Activated gamma-delta T cell treated with anti-CD3 and anti-CD28 coated beads, Interleukin-2, amount 50 U/mL, for 16 hours (primary cell): ENCODE measurements around the gene ATP6V1C2.
A peak's percentile ranks its signal among the peaks of the same experiment; 100 is the strongest.
"Not testable (repeated sequence)": the region's sequence is repeated elsewhere in the genome, so short reads cannot be mapped to it uniquely, and the experiment has no call there.

Experiments
- DNase-seq: peaks from one replicate; pipeline ENCODE4 v3.0.0-alpha.2; 2020; ENCODE audit warnings: low read depth

The ATP6V1C2 gene

DNA sequence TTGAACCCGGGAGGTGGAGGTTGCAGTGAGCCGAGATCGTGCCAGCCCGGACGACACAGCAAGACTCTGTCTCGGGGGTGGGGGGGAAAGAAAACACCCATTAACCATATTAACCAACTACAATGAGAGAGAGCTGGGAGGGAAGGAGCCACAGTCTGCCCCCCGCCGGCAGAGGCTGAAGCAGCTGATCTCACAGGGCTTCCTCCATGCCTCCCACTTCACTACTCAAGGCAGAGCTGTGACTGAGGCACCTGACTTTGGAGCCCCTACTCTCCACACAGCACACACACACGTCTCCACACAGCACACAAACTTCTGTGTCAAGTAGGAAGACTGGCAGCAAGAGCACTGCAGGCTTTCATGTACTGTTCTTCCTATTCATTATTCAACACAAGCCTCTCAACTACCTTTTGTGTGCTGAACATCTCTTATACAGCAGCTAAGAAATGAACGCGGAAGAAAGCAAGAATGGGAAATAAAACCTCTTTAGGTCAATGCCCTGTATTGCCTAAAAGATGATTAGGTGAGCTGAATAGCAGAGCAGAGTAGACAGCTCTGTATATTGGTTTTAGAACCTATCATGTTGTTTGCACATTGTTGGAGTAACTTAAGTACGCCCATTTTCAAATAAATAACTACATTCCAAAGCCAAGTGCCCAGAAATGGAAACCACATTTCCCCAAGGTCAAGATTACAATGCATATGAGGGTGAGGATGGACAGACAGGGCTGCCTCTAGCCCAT, 65.0 kb downstream of the ATP6V1C2 start:
- no peak for DNase-seq

DNA sequence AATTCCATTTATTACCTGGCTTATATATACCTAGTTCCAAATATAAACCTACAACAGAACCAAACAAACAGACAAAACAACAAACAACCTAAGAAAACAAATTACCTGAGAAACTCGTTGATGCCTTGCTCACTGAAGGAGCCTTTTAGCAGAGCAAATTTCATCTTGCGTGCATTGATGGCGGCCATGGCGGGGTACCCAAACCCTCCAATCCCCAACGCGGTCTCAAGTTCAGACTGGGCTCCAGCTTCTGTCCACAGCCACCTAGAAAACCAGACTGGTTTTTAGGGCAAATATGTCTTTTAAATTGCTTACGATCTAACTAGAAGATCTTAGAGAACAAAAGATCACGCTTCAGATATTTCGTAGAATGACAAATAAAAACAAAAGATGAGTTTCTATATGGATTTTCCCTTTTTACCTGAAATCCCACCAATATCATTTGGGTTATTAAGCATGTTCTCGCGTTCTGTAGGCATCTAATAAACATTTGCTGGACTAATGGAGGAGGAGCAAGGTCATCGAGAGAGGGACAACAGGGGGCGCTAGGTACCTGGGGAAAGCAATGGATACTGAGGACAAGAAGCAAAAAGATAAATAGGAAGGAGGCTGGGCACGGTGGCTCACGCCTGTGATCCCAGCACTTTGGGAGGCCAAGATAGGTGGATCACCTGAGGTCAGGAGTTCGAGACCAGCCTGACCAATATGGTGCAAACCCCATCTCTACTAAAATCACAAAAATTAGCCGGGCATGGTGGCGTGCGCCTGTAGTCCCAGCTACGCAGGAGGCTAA, 65.9 kb downstream of the ATP6V1C2 start:
- no peak for DNase-seq

DNA sequence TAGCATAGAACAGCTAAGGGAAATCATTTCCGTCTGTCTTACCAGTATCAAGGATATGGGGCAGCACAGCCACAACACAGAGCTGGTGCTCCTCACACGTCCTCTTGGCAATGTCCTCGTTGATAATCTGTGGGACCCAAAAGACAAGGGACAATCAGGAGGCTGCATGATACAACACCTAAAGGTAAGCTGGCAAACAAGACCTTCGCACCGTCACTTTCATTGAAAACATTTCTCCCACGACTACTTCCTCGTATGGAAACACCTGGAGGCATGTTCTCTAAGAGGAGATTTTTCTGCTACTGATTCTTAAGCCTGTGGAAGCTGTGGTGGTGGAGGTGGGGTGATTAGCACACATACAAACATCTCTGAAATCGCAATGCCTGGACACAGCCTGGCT, 67.4 kb downstream of the ATP6V1C2 start:
- no peak for DNase-seq

DNA sequence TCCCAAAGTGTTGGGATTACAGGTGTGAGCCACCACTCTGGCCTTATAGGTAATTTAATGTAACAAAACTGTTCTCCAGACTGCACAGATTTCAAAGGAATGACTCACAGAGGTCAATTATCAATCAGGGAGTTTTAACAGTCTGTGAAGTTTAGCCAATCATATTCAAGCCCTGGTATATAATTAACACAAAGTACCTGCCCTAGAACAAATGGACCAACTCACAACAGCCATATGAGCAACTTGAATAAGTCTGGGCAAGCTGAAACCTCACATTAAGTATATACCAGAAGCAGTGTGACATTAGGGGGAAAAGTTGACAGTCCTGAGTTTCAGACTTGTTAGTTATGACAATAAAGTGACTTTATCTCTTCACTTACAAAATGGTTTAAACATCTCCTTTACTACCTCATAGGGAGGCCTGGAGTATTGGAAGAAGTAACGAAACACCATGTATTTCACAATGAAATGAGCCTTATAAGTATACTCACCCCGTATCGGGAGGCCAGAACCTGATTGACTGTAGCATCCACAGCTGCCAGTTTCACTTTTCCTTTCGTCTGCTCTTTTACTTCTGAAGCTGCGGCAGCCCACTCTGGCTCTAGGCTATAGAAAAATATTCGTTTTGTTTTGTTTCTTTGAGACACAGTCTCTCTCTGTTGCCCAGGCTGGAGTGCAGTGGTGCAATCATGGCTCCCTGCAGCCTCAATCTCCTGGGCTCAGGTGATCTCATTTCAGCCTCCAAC, 69.0 kb downstream of the ATP6V1C2 start:
- DNase-seq, result no peak

DNA sequence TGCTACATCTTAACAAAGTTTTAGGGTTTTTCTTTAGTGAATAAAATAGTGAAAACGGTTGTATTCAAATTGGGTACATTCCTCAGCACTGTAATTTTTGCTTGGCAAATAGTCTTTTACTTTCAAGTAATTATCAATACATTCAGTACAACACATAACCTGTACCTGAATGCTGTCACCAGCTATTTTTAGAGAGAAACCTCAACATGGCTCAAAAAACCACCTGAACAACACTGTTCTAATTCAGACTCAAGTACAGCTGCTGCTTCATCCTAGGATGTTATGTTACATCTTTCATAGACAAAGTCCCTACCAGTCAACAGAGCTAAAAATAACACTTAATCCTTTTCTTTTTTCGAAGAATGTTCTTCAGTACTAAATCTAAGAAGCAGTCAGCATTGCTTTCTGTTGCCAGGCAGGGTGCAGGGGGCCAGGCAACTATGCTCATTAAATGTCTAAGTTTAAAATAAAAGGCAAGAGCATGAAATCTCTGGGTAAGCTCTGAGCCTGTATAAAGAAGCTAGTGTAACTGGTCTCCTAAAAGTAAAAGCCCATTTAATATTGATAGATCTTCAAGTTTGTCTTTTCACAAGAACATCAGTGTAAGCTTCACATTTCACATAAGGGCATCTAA, 70.7 kb downstream of the ATP6V1C2 start:
- no peak for DNase-seq

DNA sequence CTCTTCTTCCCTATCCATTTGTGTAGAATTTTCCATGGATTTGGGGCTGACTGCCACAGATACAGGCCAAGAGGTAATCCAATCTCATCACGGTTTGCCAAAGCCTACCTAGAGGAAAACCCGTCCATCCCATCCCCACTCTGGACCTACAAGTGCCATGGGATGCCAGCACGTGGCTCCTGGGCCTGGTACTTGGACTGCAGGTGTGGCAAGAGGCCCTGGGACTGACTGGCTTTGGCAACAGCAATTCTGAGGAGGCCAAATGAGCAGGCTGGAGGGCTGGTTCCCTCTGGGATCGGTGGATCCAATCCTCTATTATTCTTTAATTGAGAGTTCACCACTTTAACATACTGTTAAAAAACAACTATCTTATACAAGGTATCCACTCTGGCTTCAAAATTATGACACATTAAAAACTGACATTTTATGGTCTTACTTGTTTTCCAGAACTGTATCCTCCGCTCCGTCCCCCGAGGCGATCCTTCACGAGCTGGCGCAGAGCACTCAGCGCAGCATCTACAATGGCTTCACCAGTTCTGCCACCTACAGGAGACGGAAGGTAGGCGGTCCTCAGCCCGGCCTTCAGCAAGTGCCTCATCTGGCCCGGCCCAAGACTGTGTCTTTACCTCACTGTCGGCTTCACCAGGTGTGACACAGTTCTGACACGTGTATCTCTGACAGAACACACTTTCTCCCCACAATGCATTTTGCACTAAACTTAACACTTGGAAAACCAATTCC, 71.4 kb downstream of the ATP6V1C2 start:
- no peak for DNase-seq

DNA sequence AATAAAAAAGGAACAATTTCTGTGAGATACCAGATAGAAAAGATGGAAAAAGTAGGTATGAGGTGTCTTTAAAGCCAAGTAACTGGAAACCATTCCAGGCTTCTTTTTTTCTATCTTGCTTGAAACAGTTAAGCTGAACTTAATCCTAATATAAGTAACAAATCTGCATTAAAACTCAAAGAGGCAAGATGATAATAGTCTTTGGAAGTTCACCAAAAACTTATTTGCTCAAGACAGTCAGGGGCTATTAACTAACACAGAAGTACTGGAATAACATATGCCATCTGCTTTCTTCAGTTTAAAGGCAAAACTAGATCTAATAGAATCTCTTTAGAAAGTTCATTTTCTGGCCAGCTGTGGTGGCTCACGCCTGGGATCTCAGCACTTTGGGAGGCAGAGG, 72.4 kb downstream of the ATP6V1C2 start:
- DNase-seq, result no peak

DNA sequence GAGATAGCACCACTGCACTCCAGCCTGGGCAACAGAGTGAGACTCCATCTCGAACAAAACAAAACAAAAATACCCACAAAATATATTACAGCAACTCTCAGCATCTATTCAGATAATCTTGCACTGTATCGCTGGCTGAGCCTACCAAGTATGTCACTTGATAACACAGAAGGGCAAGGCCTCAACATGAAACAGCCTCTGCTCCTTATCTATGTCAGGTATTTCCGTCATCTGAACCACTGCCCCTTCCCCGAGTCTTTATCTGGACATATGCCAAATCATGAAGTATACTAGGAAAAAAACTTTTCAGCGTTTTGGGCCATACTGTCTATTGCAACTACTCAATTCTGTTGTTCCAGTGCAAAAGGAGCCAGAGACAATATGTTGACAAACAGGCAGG, 73.4 kb downstream of the ATP6V1C2 start:
- no peak for DNase-seq

DNA sequence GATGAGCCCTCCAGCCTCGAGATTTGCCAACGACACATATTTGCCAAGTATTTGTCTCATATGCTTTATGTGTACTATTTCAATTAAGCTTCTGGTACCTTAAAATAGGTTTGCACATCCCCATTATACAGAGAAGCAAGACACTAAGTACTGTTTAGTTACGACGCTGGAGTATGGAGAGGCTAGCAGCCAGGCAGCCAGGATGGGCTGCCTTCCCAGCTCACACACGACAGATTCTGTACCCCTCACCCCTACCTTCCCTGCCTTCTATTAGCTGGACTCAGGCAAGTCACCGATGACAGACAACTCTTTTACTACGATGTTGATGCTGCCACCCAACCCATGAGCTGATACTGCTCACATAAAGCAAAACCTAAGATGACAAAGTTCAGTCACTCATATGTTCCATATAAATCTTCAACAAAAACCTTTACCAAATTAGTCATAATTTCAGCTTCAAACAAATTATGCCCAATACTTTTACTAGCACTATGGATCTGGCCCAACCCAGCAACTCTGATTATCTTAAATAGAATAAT, 74.1 kb downstream of the ATP6V1C2 start:
- no peak for DNase-seq

DNA sequence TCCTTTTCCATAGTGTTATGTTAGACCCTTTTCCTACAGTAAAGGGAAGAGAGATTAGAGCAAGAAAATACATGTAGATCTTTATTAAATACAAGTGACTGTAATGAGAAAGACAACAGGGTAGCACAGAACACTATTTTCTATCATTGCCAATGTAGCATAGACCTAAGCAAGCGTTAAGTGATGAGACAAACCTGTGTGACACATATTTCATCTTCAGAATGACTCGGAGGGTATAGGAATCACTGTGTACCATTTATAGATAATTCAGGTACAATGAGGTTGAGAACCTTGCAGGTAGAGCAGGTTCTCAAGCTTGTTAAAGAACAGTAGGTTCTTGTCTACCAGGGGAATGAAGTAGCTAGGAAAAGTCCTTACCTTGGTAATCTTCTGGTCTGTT, 75.3 kb downstream of the ATP6V1C2 start:
- no peak for DNase-seq

DNA sequence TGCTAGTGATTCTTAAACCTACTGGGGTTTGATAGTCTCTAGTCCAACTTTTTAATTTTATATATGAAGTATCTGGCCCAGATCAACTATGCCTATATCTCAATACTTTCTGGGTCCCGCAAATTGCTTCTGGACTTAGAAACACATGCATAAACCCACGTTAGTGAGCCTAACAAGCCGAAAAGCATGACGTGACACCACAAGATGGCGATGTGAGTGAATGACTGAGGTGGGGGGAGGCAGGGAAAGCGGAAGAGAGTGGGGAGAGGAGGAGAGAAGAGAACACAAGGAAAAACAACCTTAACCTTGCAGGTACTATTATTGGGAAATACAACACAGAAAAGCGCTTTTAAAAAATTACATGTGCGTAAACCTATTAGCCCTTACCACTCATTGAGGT, 77.4 kb downstream of the ATP6V1C2 start:
- DNase-seq, result no peak

DNA sequence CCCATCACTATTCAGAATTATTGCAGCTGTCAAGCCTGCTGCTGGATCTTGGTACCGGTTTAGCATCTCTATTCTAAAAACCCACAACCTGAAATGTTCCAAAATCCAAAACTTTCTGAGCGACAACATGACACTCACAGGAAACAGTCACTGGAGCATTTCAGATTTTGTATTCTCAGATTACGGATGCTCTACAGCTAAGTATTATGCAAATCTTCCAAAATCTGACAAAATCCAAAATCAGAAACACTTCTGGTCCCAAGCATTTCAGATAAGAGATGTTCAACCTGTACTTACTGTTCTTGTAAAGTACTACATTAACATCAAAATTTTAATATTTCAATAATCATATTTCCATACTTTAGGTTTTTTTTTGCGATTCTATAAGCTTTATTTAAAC, 78.7 kb downstream of the ATP6V1C2 start:
- DNase-seq, result no peak

DNA sequence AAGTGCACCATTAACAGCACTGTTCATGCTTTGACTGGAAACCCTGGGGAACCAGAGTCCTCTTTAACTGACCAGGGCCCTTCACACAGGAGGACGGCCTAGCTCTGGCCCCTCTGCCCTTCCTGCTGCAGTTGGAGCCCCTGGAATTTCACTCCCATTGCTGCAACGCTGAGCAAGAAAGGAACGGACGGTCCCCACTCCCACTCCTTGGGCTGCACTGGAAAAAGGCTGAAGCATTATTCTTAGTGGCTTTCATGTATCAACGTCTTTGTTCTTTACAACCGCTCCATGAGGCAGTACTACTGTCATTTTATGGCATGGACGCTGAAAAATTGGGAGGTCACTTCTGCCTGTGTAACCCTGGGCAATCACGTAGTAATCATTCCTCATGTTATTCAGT, 81.2 kb downstream of the ATP6V1C2 start:
- DNase-seq, result no peak

DNA sequence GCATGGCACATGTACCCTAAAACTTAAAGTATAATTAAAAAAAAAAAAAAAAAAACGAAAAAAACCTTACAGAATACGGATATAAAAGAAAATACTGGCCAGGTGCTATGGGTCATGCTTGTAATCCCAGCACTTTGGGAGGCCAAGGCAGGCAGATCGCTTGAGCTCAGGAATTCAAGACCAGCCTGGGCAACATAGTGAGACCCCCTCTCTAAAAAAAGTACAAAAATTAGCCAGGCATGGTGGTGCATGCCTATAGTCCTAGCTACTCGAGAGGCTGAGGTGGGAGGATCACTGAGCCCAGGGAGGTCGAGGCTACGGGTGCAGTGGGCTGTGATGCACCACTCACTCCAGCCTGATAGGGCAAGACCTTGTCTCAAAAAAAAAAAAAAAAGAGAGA, 84.6 kb downstream of the ATP6V1C2 start:
- not testable (repeated sequence) for DNase-seq

DNA sequence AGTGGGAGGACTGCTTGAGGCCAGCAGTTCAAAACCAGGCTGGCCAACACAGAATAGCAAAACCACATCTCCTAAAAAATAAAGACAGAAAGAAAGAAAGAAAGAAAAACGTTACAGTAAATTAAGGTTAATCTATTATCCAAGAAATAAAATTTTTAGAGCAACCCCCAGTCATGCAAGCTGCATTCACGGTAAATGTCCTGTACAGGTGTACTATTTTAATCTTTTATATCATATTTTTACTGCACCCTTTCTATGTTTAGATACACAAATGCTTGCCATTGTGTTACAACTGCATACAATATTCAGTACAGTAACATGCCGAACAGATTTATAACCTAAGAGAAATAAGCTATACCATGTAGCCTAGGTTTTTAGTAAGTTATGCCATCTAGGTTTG, 85.1 kb downstream of the ATP6V1C2 start:
- no peak for DNase-seq

DNA sequence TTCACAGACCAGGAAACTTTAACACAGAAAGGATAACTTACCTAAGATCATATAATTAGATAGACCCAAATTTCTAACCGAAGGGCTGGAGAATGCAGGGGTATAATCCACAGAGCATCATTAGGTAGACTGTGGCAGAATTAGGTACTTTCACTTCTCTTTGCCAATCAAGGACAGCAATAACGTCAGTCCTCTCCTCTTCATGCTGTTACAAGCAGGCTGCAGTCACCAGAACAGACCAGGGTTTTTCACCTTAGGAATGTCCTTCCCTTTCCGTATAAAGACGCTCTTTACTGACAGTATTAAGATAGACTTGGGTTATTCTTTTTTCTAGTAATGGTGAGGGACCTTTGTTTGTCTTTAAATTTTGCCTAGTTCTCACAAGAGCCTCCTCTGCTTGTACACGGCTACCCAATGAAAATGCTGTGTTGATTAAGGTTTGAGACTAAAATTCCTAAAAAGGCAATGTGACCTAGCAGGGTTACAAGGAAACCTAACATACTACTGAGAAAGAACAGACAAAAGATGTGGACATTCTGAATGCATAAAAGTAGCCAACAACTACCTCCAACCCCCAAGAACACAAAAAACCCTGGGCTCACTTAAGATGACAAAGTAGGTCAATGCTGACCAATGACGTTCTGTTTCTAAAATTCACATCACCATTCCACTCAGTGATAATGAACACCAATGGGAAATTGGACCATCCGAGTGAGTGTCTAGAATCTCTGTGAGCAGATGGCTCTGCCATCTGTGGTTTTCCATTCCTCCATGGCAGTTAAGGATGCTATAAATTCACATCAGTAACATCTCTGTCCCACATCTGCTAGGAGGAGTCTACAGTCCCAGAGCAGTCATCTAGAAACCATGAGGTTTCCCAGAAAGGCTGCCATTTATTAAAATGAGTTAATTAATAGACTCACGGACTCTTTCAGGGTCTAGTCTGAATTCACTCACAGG, 89.1 kb downstream of the ATP6V1C2 start:
- DNase-seq, result no peak

DNA sequence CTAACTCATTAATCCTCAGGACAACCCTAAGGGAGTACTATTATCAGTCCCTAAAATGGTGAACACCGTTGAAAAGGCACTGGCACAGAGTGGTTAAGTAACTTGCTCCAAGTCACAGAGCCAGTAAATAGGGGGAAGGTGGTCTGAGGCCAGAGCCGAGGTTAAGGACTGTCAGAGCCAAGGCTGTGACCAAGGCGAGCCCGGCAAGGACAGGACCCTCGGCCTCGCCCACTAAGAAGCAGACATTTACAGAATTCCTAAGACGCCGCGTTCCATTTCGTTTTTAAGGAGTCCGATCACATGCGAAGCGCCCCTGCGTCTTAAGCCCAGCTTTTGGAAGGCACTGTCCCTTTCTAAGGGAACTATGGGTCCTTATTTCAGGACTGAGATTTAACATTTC, 90.1 kb downstream of the ATP6V1C2 start:
- no peak for DNase-seq

DNA sequence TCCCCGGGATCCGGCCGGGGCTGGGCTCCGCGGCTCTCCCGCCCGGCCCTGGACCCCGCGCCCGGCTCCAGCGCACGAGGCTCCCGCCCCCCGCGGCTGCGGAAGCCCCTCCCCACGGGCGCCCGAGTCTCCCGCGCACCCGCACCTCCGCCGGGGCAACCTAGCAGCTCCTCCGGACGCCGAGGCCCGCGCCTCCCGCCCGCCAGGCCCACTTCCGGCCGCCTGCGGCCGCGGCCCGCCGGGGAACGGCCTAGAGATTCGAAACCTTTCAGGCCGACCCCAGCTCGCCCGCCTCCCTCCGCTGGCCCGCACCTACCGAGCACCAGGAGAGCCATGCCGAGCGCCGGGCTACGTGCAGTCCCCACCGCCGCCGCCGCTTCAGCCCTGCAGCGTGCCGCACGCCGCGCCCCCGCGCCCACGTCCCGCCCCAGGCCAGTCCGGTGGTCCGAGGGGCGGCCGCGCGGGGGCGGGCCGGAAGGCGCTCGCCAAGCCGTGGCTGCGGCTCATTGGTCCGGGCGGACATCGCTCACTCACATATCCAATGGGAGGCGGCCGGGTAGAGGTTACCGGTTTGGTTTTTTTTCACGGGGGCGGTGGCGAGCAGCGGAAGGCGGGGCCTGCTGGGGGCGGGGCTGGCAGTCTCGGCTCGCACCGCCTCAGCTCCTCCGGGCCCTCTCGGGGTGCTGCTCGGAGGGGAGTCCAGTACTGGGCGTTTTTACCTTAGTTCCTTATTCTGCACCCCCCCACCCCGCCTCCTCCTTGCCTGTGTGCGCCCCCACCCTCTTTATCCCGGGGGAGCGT, 91.1 kb downstream of the ATP6V1C2 start, which contains the start of gene PDIA6:
PDIA6 (minus strand) TSS at position 424 of the 801 bp plus-strand sequence; CDS start at position 335, 89 bp downstream.
- DNase-seq, result peak; percentile 91
